H9 (cell line): ENCODE data around the gene POLR3H. TPM values are rescaled to one million over a fixed set of nuclear protein-coding genes. Genes with fewer than 3 reads are reported as not detected.

ENCODE experiments used
- DNase-seq: peaks from one replicate; pipeline ENCODE4 v3.0.0-alpha.2; 2017
- H2AFZ ChIP-seq: one replicate; pipeline ENCODE4 v1.6.1; 2013; ENCODE audit warnings: mild to moderate bottlenecking, low read length, control low read depth, moderate library complexity
- H2AK5ac ChIP-seq: 2 replicates; pipeline ENCODE4 v1.6.1; 2013; ENCODE audit warnings: low read length, control low read depth, mixed read lengths; ENCODE audit not compliant: insufficient read length
- H2BK120ac ChIP-seq: one replicate; pipeline ENCODE4 v1.6.1; 2013; ENCODE audit warnings: low read depth, mild to moderate bottlenecking, low read length, control low read depth, inconsistent platforms; ENCODE audit not compliant: poor library complexity, severe bottlenecking
- H2BK12ac ChIP-seq: 2 replicates; pipeline ENCODE4 v1.6.1; 2013; ENCODE audit warnings: low read length, control low read depth, mixed read lengths, low read depth; ENCODE audit not compliant: insufficient read length
- H2BK15ac ChIP-seq: 2 replicates; pipeline ENCODE4 v1.6.1; 2013; ENCODE audit warnings: low read depth, low read length, control low read depth
- H2BK20ac ChIP-seq: one replicate; pipeline ENCODE4 v1.6.1; 2013; ENCODE audit warnings: low read depth, mild to moderate bottlenecking, low read length, control low read depth, inconsistent platforms; ENCODE audit not compliant: poor library complexity, severe bottlenecking
- H2BK5ac ChIP-seq: 2 replicates; pipeline ENCODE4 v1.6.1; 2013; ENCODE audit warnings: low read length, control low read depth, mixed read lengths; ENCODE audit not compliant: insufficient read length
- H3K14ac ChIP-seq: 2 replicates; pipeline ENCODE4 v1.6.1; 2013; ENCODE audit warnings: low read length, control low read depth; ENCODE audit not compliant: insufficient read depth
- H3K18ac ChIP-seq: 2 replicates; pipeline ENCODE4 v1.6.1; 2013; ENCODE audit warnings: low read depth, mild to moderate bottlenecking, mixed read lengths, low read length, control low read depth; ENCODE audit not compliant: insufficient read length
- H3K23ac ChIP-seq: 2 replicates; pipeline ENCODE4 v1.6.1; 2013; ENCODE audit warnings: low read length, control low read depth, mixed read lengths, low read depth; ENCODE audit not compliant: insufficient read length
- H3K23me2 ChIP-seq: 2 replicates; pipeline ENCODE4 v1.6.1; 2013; ENCODE audit warnings: low read depth, mild to moderate bottlenecking, mixed read lengths, low read length, control low read depth; ENCODE audit not compliant: insufficient read length, poor library complexity, severe bottlenecking
- H3K27ac ChIP-seq: 2 replicates; pipeline ENCODE4 v1.5.1; 2013; ENCODE audit warnings: low read length, control low read depth, mixed read lengths, low read depth; ENCODE audit not compliant: insufficient read length
- H3K27me3 ChIP-seq: 2 replicates; pipeline ENCODE4 v1.6.1; 2013; ENCODE audit warnings: low read length, control low read depth, inconsistent platforms; ENCODE audit not compliant: insufficient read depth
- H3K4ac ChIP-seq: 2 replicates; pipeline ENCODE4 v1.6.1; 2013; ENCODE audit warnings: low read depth, mild to moderate bottlenecking, control low read depth, inconsistent platforms, low read length, moderate library complexity
- H3K4me1 ChIP-seq: 2 replicates; pipeline ENCODE4 v1.6.1; 2013; ENCODE audit warnings: low read length, control low read depth, inconsistent platforms; ENCODE audit not compliant: insufficient read depth
- H3K4me2 ChIP-seq: 2 replicates; pipeline ENCODE4 v1.6.1; 2013; ENCODE audit warnings: low read length, control low read depth, mixed read lengths; ENCODE audit not compliant: insufficient read length, insufficient read depth
- H3K56ac ChIP-seq: 2 replicates; pipeline ENCODE4 v1.6.1; 2013; ENCODE audit warnings: low read depth, mild to moderate bottlenecking, mixed read lengths, low read length, control low read depth; ENCODE audit not compliant: insufficient read length
- H3K79me1 ChIP-seq: 2 replicates; pipeline ENCODE4 v1.6.1; 2013; ENCODE audit warnings: low read depth, mild to moderate bottlenecking, moderate library complexity, low read length, control low read depth, inconsistent platforms; ENCODE audit not compliant: insufficient read depth, poor library complexity, severe bottlenecking
- H3K79me2 ChIP-seq: 2 replicates; pipeline ENCODE4 v1.6.1; 2013; ENCODE audit warnings: low read length, control low read depth, inconsistent platforms; ENCODE audit not compliant: insufficient read depth
- H3K9ac ChIP-seq: 2 replicates; pipeline ENCODE4 v1.6.1; 2013; ENCODE audit warnings: low read length, control low read depth, mixed read lengths; ENCODE audit not compliant: insufficient read length; ENCODE audit errors: extremely low read depth
- H3K9me3 ChIP-seq: one replicate; pipeline ENCODE4 v1.6.1; 2013; ENCODE audit warnings: low read depth, low read length, inconsistent platforms; ENCODE audit not compliant: control insufficient read depth
- H3T11ph ChIP-seq: one replicate; pipeline ENCODE4 v1.6.1; 2013; ENCODE audit warnings: mild to moderate bottlenecking, low read length, control low read depth, inconsistent platforms
- H4K20me1 ChIP-seq: one replicate; pipeline ENCODE4 v1.6.1; 2013; ENCODE audit not compliant: control insufficient read depth, insufficient read length, insufficient read depth
- H4K5ac ChIP-seq: 2 replicates; pipeline ENCODE4 v1.6.1; 2013; ENCODE audit warnings: low read depth, mild to moderate bottlenecking, mixed read lengths, low read length, control low read depth; ENCODE audit not compliant: insufficient read length
- H4K8ac ChIP-seq: replicated peaks from 2 replicates; pipeline ENCODE4 v1.6.1; 2013; ENCODE audit warnings: low read length, control low read depth, mixed read lengths, low read depth; ENCODE audit not compliant: insufficient read length
- H4K91ac ChIP-seq: 2 replicates; pipeline ENCODE4 v1.6.1; 2013; ENCODE audit warnings: low read depth, mild to moderate bottlenecking, moderate library complexity, mixed read lengths, low read length, control low read depth; ENCODE audit not compliant: insufficient read length
- H3K27ac Mint-ChIP-seq, 3 experiments: 2 replicates in 2 of 3; 3 replicates in 1 of 3; pipeline ENCODE4 v1.8.0; 2020 to 2021; ENCODE audit warnings: mixed read lengths in 3 of 3, mild to moderate bottlenecking in 1 of 3, moderate library complexity in 1 of 3
- H3K27me3 Mint-ChIP-seq: 2 replicates; pipeline ENCODE4 v1.8.0; 2021; ENCODE audit warnings: low read depth, mild to moderate bottlenecking, moderate library complexity, mixed read lengths
- H3K36me3 Mint-ChIP-seq, 3 experiments: 2 replicates in 2 of 3; 3 replicates in 1 of 3; pipeline ENCODE4 v1.8.0; 2020 to 2021; ENCODE audit warnings: low read depth in 3 of 3, mixed read lengths in 3 of 3; ENCODE audit not compliant: insufficient read depth in 1 of 3
- H3K4me1 Mint-ChIP-seq, 2 experiments: 2 replicates each; pipeline ENCODE4 v1.8.0; 2020; ENCODE audit warnings: mixed read lengths in 2 of 2
- H3K4me3 Mint-ChIP-seq, 2 experiments: 2 replicates in 1 of 2; 3 replicates in 1 of 2; pipeline ENCODE4 v1.8.0; 2020 to 2021; ENCODE audit warnings: mild to moderate bottlenecking in 2 of 2, mixed read lengths in 2 of 2, moderate library complexity in 1 of 2
- H3K9me3 Mint-ChIP-seq, 2 experiments: 2 replicates in 1 of 2; 3 replicates in 1 of 2; pipeline ENCODE4 v1.8.0; 2020; ENCODE audit warnings: mild to moderate bottlenecking in 2 of 2, mixed read lengths in 2 of 2, moderate library complexity in 1 of 2
- WGBS: extraction: QIAGEN DNeasy Blood & Tissue Kit; methylation state at CpG from one replicate; pipeline ENCODE4 v1.1.7; 2013; ENCODE audit warnings: missing lambda C conversion rate, low lambda C conversion rate, mixed read lengths; ENCODE audit not compliant: insufficient read length; ENCODE audit errors: extremely low coverage; 5-methylcytosine and 5-hydroxymethylcytosine counted together
- total RNA-seq: library from RNA; stranded (reverse); gene quantifications from 2 replicates; pipeline ENCODE4 v1.2.1, GENCODE V29; 2021
- TF ChIP-seq, protein P1 (sequence below): fragments of 200-600 bp; sonication (generic); conservative IDR thresholded peaks from 3 replicates; pipeline ENCODE4 v1.8.0; 2021; ENCODE audit warnings: antibody characterized with exemption, mild to moderate bottlenecking

Gene POLR3H
- total RNA-seq, 1 experiment from 2014 or later, result 68.2 TPM

DNA sequence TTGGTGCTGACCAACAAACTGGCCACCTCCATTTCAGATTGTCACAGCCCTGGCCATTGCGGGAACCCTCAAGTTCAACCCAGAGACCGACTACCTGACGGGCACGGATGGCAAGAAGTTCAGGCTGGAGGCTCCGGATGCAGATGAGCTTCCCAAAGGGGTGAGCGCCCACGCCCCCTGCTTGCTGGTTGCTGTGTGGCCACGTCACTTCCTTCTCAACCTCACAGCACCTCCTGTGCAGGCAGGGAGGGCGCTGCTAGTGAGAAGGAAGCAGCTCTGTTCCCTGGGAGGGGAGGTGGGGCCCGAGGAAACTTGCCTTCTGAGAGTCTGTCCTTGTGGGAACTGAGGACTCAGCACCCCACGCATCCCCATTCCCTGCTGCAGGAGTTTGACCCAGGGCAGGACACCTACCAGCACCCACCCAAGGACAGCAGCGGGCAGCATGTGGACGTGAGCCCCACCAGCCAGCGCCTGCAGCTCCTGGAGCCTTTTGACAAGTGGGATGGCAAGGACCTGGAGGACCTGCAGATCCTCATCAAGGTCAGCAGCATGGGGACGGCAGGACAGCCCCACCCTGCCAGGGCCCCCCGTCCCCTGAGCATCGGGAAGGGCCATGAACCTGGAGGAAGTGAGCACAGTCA, 19.3 kb downstream of the POLR3H start:
- Histone ChIP-seq H2BK12ac (no peak overlapping the region), H3K18ac (no peak overlapping the region), H2BK20ac (no peak overlapping the region), H3K56ac (no peak overlapping the region), H2BK5ac (no peak overlapping the region), H3K27ac (no peak overlapping the region), H3K9ac (no peak overlapping the region), H3K4ac (no peak overlapping the region), H4K8ac (no peak overlapping the region), H3K23me2 (no peaks in the 10 kb centered on the region), H2BK15ac (no peak overlapping the region), H4K5ac (no peak overlapping the region), H2AFZ (no peak overlapping the region), H3K79me1 (no peaks in the 10 kb centered on the region), H2AK5ac (no peak overlapping the region), H4K91ac (no peak overlapping the region), H3K9me3 (no peaks in the 10 kb centered on the region), H3K4me1 (no peaks in the 10 kb centered on the region), H3T11ph (no peak overlapping the region), H3K23ac (no peak overlapping the region), H3K79me2 (no peaks in the 10 kb centered on the region), H3K27me3 (no peaks in the 10 kb centered on the region), H3K14ac (no peak overlapping the region), H3K4me2 (no peak overlapping the region), H4K20me1 (no peaks in the 10 kb centered on the region), H2BK120ac (no peak overlapping the region)
- peaks cover 5% of the 10 kb centered on the region for H3K27me3 Mint-ChIP-seq
- no CpG with 5 or more reads among the region's 17 CpGs for WGBS
- H3K4me1 Mint-ChIP-seq, result 0 out of 4 replicates have a peak, but pooled peaks cover 0 to 2% of the 10 kb centered on the region in 2 experiments
- peak overlapping the region; percentile 53 to 92 (median 59); a peak in 4 of 7 replicates for H3K27ac Mint-ChIP-seq
- TF ChIP-seq, protein P1, sequence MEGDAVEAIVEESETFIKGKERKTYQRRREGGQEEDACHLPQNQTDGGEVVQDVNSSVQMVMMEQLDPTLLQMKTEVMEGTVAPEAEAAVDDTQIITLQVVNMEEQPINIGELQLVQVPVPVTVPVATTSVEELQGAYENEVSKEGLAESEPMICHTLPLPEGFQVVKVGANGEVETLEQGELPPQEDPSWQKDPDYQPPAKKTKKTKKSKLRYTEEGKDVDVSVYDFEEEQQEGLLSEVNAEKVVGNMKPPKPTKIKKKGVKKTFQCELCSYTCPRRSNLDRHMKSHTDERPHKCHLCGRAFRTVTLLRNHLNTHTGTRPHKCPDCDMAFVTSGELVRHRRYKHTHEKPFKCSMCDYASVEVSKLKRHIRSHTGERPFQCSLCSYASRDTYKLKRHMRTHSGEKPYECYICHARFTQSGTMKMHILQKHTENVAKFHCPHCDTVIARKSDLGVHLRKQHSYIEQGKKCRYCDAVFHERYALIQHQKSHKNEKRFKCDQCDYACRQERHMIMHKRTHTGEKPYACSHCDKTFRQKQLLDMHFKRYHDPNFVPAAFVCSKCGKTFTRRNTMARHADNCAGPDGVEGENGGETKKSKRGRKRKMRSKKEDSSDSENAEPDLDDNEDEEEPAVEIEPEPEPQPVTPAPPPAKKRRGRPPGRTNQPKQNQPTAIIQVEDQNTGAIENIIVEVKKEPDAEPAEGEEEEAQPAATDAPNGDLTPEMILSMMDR, result peak; percentile 21; the same call in 2 of the 3 replicates
- H3K36me3 Mint-ChIP-seq, result peaks cover 21 to 54% (median 39%) of the 10 kb centered on the region in 3 experiments
- no peak for DNase-seq
- no peaks in the 10 kb centered on the region for H3K9me3 Mint-ChIP-seq
- H3K4me3 Mint-ChIP-seq, result no peak overlapping the region; a peak in 1 of 5 replicates
